GM12878 (cell line): Measurements from ENCODE around the gene FCER2. TPM values are rescaled to one million over a fixed set of nuclear protein-coding genes. Genes with fewer than 3 reads are reported as not detected.

Experiments used
- CREB1 ChIP-seq: IDR thresholded peaks from 2 replicates; pipeline ENCODE4 v1.6.1; 2012; ENCODE audit warnings: low read depth, mild to moderate bottlenecking, inconsistent platforms
- EGR1 ChIP-seq, 2 experiments: IDR thresholded peaks; 1 replicate in 1 of 2; 2 replicates in 1 of 2; pipeline ENCODE4 v1.6.1; 2011 to 2012; ENCODE audit warnings: low read depth in 2 of 2, low read length in 2 of 2, borderline replicate concordance in 1 of 2, mild to moderate bottlenecking in 1 of 2, moderate library complexity in 1 of 2
- GATAD2B ChIP-seq: fragments of 450-650 bp; conservative IDR thresholded peaks from 2 replicates; pipeline ENCODE4 v1.6.1; 2017; ENCODE audit warnings: low read depth, mild to moderate bottlenecking, moderate library complexity
- HCFC1 ChIP-seq: fragments of 150-350 bp; IDR thresholded peaks from 2 replicates; pipeline ENCODE4 v1.6.1; 2014; ENCODE audit warnings: low read length
- KDM1A ChIP-seq: fragments of 200-600 bp; sonication (generic); IDR thresholded peaks from 2 replicates; pipeline ENCODE4 v1.6.1; 2016; ENCODE audit warnings: borderline replicate concordance
- MEF2A ChIP-seq: IDR thresholded peaks from 2 replicates; pipeline ENCODE4 v1.6.1; 2011; ENCODE audit warnings: low read depth, mild to moderate bottlenecking, low read length, moderate library complexity; ENCODE audit not compliant: insufficient read depth
- MTA3 ChIP-seq: IDR thresholded peaks from 2 replicates; pipeline ENCODE4 v1.6.1; 2012; ENCODE audit warnings: low read length, inconsistent platforms, borderline replicate concordance
- NBN ChIP-seq: fragments of 450-650 bp; IDR thresholded peaks from 2 replicates; pipeline ENCODE4 v1.6.1; 2016
- NFIC ChIP-seq: IDR thresholded peaks from 2 replicates; pipeline ENCODE4 v1.6.1; 2012; ENCODE audit warnings: low read depth, mild to moderate bottlenecking, inconsistent platforms, low read length, moderate library complexity
- NR2C1 ChIP-seq: fragments of 450-650 bp; IDR thresholded peaks from 2 replicates; pipeline ENCODE4 v1.6.1; 2017; ENCODE audit warnings: antibody characterized with exemption, mild to moderate bottlenecking, moderate library complexity
- NR2F1 ChIP-seq: fragments of 450-650 bp; conservative IDR thresholded peaks from 2 replicates; pipeline ENCODE4 v1.6.1; 2017; ENCODE audit warnings: mild to moderate bottlenecking
- NRF1 ChIP-seq: conservative IDR thresholded peaks from 2 replicates; pipeline ENCODE4 v1.6.1; 2011; ENCODE audit warnings: mild to moderate bottlenecking, low read depth, low read length, improper control_type of control experiment
- ZNF217 ChIP-seq: fragments of 450-650 bp; IDR thresholded peaks from 2 replicates; pipeline ENCODE4 v1.6.1; 2017; ENCODE audit warnings: antibody characterized with exemption, mild to moderate bottlenecking
- ZNF24 ChIP-seq: fragments of 450-650 bp; IDR thresholded peaks from 2 replicates; pipeline ENCODE4 v1.6.1; 2017; ENCODE audit warnings: antibody characterized with exemption, mild to moderate bottlenecking
- ZNF622 ChIP-seq: fragments of 450-650 bp; IDR thresholded peaks from 2 replicates; pipeline ENCODE4 v1.6.1; 2017; ENCODE audit warnings: mild to moderate bottlenecking, inconsistent platforms
- ZSCAN29 ChIP-seq: fragments of 450-650 bp; IDR thresholded peaks from 2 replicates; pipeline ENCODE4 v1.6.1; 2017; ENCODE audit warnings: mild to moderate bottlenecking, moderate library complexity
- polyA plus RNA-seq, 11 experiments: library from polyadenylated mRNA; depleted of rRNA in 4 of 11; unstranded in 6 of 11; stranded (reverse) in 5 of 11; fragments of >200 nt; fragmentation: Nextera tagmentation in 4 of 11; fragmentation: Illumina TruSeq in 1 of 11; extraction: Ambion mirVana in 4 of 11; extraction: Trizol in 1 of 11; gene quantifications; 1 replicate in 1 of 11; 2 replicates in 10 of 11; pipeline versions ENCODE4 v1.2.1 to v1.2.3, GENCODE V29; 2011 to 2016; ENCODE audit warnings: inconsistent platforms in 2 of 11, missing spikeins in 2 of 11, low read depth in 1 of 11
- total RNA-seq, 4 experiments: library from RNA; depleted of rRNA in 3 of 4; stranded (reverse); fragments of >200 nt in 3 of 4; fragmentation: Illumina TruSeq in 1 of 4; extraction: Trizol in 1 of 4; gene quantifications; 2 replicates each; pipeline versions ENCODE4 v1.2.1 to v1.2.3, GENCODE V29; 2013 to 2021
- TF ChIP-seq, protein P1 (sequence below): fragments of 450-650 bp; IDR thresholded peaks from 2 replicates; pipeline ENCODE4 v1.6.1; 2018; ENCODE audit warnings: borderline replicate concordance, mild to moderate bottlenecking; ENCODE audit not compliant: partially characterized antibody
- TF ChIP-seq, protein P2 (sequence below): fragments of 150-350 bp; IDR thresholded peaks from 2 replicates; pipeline ENCODE4 v1.6.1; 2016; ENCODE audit warnings: low read depth, low read length
- TF ChIP-seq, protein P3 (sequence below): IDR thresholded peaks from 2 replicates; pipeline ENCODE4 v1.6.1; 2012; ENCODE audit warnings: low read depth, low read length, improper control_type of control experiment
- TF ChIP-seq, protein P4 (sequence below): IDR thresholded peaks from 2 replicates; pipeline ENCODE4 v1.6.1; 2011; ENCODE audit warnings: low read depth, low read length, improper control_type of control experiment, borderline replicate concordance

The FCER2 gene
- total and polyA plus RNA-seq, 10 of the 15 experiments (the other 5 are each of a cell fraction or from before 2014, with no cell fraction given): 44.0 to 424 (median 241) TPM

DNA sequence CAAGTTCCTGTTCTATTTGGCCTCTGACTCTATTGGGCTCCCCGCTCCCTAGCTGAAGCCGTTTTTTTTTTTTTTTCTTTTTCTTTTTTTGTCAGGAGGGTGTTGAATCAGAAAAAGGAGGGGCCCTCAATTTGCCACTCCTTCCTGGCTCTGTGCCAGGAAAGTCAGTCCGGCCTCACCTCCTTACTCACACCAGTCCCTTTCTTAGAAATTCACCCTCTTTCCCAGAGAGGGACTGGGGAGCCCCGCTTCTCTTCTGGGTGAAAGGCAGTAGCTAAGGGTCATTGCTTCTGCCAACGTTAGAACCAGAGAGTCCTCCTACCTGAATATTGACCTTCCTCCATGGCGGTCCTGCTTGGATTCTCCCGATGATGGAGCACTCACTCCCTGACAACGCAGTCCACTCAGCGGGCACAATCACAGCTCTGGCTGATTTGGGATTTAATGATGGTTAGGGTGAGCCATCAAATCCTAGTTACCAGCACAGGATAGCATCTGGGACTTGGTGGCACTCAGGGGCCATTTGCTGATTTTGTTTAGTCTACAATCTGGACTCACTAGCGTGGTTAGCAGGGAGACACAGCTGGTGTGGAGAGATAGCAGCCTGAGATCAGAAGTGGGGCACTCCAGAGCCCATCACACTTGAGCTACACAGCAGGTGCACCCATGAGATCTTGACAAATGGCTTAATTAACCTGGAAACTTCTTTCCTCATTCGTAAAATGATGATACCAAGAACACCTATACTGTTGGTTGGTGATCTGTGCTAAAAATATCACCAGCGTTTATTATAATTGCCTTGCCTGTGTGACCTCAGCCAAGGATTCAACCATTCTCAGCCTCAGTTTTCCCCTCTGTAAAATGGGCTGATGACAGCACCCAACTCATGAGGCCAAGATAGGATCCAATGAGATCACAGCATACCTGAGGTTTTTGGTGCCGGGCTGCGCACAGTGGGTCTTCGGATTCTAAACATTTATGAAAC lies 2.2 kb downstream of the FCER2 start (continued):
- TF ChIP-seq, protein P1, sequence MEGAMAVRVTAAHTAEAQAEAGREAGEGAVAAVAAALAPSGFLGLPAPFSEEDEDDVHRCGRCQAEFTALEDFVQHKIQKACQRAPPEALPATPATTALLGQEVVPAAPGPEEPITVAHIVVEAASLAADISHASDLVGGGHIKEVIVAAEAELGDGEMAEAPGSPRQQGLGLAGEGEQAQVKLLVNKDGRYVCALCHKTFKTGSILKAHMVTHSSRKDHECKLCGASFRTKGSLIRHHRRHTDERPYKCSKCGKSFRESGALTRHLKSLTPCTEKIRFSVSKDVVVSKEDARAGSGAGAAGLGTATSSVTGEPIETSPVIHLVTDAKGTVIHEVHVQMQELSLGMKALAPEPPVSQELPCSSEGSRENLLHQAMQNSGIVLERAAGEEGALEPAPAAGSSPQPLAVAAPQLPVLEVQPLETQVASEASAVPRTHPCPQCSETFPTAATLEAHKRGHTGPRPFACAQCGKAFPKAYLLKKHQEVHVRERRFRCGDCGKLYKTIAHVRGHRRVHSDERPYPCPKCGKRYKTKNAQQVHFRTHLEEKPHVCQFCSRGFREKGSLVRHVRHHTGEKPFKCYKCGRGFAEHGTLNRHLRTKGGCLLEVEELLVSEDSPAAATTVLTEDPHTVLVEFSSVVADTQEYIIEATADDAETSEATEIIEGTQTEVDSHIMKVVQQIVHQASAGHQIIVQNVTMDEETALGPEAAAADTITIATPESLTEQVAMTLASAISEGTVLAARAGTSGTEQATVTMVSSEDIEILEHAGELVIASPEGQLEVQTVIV: no peak
- TF ChIP-seq NR2C1: no peak
- no peak for TF ChIP-seq NRF1
- TF ChIP-seq ZSCAN29: no peak
- TF ChIP-seq NBN: no peak
- TF ChIP-seq GATAD2B: peak; percentile 60; the same call in 1 of the 2 replicates
- TF ChIP-seq, protein P2, sequence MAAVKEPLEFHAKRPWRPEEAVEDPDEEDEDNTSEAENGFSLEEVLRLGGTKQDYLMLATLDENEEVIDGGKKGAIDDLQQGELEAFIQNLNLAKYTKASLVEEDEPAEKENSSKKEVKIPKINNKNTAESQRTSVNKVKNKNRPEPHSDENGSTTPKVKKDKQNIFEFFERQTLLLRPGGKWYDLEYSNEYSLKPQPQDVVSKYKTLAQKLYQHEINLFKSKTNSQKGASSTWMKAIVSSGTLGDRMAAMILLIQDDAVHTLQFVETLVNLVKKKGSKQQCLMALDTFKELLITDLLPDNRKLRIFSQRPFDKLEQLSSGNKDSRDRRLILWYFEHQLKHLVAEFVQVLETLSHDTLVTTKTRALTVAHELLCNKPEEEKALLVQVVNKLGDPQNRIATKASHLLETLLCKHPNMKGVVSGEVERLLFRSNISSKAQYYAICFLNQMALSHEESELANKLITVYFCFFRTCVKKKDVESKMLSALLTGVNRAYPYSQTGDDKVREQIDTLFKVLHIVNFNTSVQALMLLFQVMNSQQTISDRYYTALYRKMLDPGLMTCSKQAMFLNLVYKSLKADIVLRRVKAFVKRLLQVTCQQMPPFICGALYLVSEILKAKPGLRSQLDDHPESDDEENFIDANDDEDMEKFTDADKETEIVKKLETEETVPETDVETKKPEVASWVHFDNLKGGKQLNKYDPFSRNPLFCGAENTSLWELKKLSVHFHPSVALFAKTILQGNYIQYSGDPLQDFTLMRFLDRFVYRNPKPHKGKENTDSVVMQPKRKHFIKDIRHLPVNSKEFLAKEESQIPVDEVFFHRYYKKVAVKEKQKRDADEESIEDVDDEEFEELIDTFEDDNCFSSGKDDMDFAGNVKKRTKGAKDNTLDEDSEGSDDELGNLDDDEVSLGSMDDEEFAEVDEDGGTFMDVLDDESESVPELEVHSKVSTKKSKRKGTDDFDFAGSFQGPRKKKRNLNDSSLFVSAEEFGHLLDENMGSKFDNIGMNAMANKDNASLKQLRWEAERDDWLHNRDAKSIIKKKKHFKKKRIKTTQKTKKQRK: no peak
- TF ChIP-seq NR2F1: peak; percentile 46
- no peak for TF ChIP-seq HCFC1
- no peak for TF ChIP-seq MEF2A
- TF ChIP-seq ZNF217: peak; percentile 76
- TF ChIP-seq CREB1: peak; percentile 12; the same call in 1 of the 2 replicates
- TF ChIP-seq, protein P3, sequence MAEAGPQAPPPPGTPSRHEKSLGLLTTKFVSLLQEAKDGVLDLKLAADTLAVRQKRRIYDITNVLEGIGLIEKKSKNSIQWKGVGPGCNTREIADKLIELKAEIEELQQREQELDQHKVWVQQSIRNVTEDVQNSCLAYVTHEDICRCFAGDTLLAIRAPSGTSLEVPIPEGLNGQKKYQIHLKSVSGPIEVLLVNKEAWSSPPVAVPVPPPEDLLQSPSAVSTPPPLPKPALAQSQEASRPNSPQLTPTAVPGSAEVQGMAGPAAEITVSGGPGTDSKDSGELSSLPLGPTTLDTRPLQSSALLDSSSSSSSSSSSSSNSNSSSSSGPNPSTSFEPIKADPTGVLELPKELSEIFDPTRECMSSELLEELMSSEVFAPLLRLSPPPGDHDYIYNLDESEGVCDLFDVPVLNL: no peak
- no peak; the same call in 1 of the 2 replicates for TF ChIP-seq NFIC
- no peak for TF ChIP-seq ZNF24
- TF ChIP-seq, protein P4, sequence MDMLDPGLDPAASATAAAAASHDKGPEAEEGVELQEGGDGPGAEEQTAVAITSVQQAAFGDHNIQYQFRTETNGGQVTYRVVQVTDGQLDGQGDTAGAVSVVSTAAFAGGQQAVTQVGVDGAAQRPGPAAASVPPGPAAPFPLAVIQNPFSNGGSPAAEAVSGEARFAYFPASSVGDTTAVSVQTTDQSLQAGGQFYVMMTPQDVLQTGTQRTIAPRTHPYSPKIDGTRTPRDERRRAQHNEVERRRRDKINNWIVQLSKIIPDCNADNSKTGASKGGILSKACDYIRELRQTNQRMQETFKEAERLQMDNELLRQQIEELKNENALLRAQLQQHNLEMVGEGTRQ: no peak
- 0 out of 2 replicates have a peak, but pooled peaks have one; percentile 22 for TF ChIP-seq MTA3
- no peak for TF ChIP-seq EGR1 (IDR thresholded peaks at IDR 0.05; ENCODE audit: borderline replicate concordance in 1 of 2, low read depth in 2 of 2, low read length in 2 of 2)
- TF ChIP-seq ZNF622: no peak
- no peak for TF ChIP-seq KDM1A
